Uterus (tissue), 4 donors: ENCODE data around the gene CAMK2G. TPM values are rescaled to one million over a fixed set of nuclear protein-coding genes. Genes with fewer than 3 reads are reported as not detected.

Experiments
- DNase-seq, 2 donors: peaks; one replicate each; pipeline ENCODE4 v3.0.0-alpha.2; 2019 to 2020
- H3K27ac ChIP-seq, 2 donors: fragments of 200-600 bp; sonication (generic); 1 replicate in 1 of 2; 2 replicates in 1 of 2; pipeline ENCODE4 v1.5.1; 2016 to 2018
- H3K27me3 ChIP-seq, 2 donors: fragments of 200-600 bp; sonication (generic); one replicate each; pipeline ENCODE4 v1.5.1; 2018 to 2019; ENCODE audit warnings: control low read depth in 1 of 2
- H3K36me3 ChIP-seq, 2 donors: fragments of 200-600 bp; sonication (generic); one replicate each; pipeline ENCODE4 v1.5.1; 2019; ENCODE audit warnings: control low read depth in 1 of 2
- H3K4me1 ChIP-seq, 2 donors: fragments of 200-600 bp; sonication (generic); one replicate each; pipeline ENCODE4 v1.5.1; 2018 to 2019; ENCODE audit warnings: control low read depth in 1 of 2
- H3K4me3 ChIP-seq, 2 donors: fragments of 200-600 bp; sonication (generic); 1 replicate in 1 of 2; 2 replicates in 1 of 2; pipeline ENCODE4 v1.5.1; 2018 to 2019; ENCODE audit warnings: mild to moderate bottlenecking in 1 of 2
- H3K9me3 ChIP-seq, 2 donors: fragments of 200-600 bp; sonication (generic); one replicate each; pipeline ENCODE4 v1.5.1; 2019; ENCODE audit warnings: control low read depth in 1 of 2
- POLR2A ChIP-seq, 2 donors: fragments of 450-650 bp; IDR thresholded peaks; one replicate each; pipeline ENCODE4 v1.6.1; 2016; ENCODE audit warnings: antibody characterized with exemption in 2 of 2, mild to moderate bottlenecking in 1 of 2, moderate library complexity in 1 of 2
- intact Hi-C: fragments of 100-400 bp; cut with DNase I; formaldehyde crosslinking; loops from one replicate; pipeline ENCODE4 v1.15.1; 2023; ENCODE audit warnings: low total_unique reads
- total RNA-seq, 4 donors: library from RNA; depleted of rRNA in 3 of 4; stranded (reverse); fragments of >200 nt in 3 of 4; gene quantifications; one replicate each; pipeline versions ENCODE4 v1.1.0 to v1.2.4, GENCODE V29; 2014 to 2023
- TF ChIP-seq, protein P1 (sequence below), 4 experiments: fragments of 200-600 bp in 2 of 4; fragments of 450-650 bp in 2 of 4; sonication (generic) in 2 of 4; IDR thresholded peaks; one replicate each; pipeline ENCODE4 v1.5.1; 2016 to 2019; ENCODE audit warnings: antibody characterized with exemption in 4 of 4, mild to moderate bottlenecking in 2 of 4, moderate library complexity in 1 of 4
- donor health status: DM: yes; HTN: yes; CAD: no.

CAMK2G gene
- total RNA-seq, 4 donors from 2014 or later = 17.9 to 79.9 (median 40.0) TPM

GRCh38 chr10:73917566-73918305 is 43.4 kb upstream of the CAMK2G start:
- Histone ChIP-seq H3K4me3 (no peak overlapping the region), H3K27ac (peak overlapping the region in 1 of 2 donors; percentile 16), H3K27me3 (no peaks in the 10 kb centered on the region), H3K36me3 (no peaks in the 10 kb centered on the region), H3K9me3 (no peaks in the 10 kb centered on the region), H3K4me1 (peaks cover 0 to 9% of the 10 kb centered on the region in 2 donors)
- no peak for TF ChIP-seq POLR2A (IDR thresholded peaks at IDR 0.05)
- TF ChIP-seq, protein P1, sequence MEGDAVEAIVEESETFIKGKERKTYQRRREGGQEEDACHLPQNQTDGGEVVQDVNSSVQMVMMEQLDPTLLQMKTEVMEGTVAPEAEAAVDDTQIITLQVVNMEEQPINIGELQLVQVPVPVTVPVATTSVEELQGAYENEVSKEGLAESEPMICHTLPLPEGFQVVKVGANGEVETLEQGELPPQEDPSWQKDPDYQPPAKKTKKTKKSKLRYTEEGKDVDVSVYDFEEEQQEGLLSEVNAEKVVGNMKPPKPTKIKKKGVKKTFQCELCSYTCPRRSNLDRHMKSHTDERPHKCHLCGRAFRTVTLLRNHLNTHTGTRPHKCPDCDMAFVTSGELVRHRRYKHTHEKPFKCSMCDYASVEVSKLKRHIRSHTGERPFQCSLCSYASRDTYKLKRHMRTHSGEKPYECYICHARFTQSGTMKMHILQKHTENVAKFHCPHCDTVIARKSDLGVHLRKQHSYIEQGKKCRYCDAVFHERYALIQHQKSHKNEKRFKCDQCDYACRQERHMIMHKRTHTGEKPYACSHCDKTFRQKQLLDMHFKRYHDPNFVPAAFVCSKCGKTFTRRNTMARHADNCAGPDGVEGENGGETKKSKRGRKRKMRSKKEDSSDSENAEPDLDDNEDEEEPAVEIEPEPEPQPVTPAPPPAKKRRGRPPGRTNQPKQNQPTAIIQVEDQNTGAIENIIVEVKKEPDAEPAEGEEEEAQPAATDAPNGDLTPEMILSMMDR (IDR thresholded peaks at IDR 0.05) = no peak
- intact Hi-C loops = no loop called here
- no peak for DNase-seq

DNA sequence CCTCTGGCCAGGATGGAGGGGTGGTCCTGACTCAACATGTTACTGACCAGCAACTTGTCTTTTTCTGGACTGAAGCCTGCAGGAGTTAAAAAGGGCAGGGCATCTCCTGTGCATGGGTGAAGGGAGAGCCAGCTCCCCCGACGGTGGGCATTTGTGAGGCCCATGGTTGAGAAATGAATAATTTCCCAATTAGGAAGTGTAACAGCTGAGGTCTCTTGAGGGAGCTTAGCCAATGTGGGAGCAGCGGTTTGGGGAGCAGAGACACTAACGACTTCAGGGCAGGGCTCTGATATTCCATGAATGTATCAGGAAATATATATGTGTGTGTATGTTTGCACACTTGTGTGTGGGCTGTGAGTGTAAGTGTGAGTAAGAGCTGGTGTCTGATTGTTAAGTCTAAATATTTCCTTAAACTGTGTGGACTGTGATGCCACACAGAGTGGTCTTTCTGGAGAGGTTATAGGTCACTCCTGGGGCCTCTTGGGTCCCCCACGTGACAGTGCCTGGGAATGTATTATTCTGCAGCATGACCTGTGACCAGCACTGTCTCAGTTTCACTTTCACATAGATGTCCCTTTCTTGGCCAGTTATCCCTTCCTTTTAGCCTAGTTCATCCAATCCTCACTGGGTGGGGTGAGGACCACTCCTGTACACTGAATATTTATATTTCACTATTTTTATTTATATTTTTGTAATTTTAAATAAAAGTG is 42.6 kb upstream of the CAMK2G start:
- TF ChIP-seq, protein P1 (IDR thresholded peaks at IDR 0.05) = no peak
- no peak for TF ChIP-seq POLR2A (IDR thresholded peaks at IDR 0.05)
- Histone ChIP-seq H3K4me3 (no peak overlapping the region), H3K27ac (peak overlapping the region; percentile 1 to 16), H3K27me3 (no peaks in the 10 kb centered on the region), H3K9me3 (no peaks in the 10 kb centered on the region), H3K36me3 (no peaks in the 10 kb centered on the region), H3K4me1 (peaks cover 0 to 9% of the 10 kb centered on the region in 2 donors)
- intact Hi-C loops = no loop called here
- DNase-seq = no peak

DNA sequence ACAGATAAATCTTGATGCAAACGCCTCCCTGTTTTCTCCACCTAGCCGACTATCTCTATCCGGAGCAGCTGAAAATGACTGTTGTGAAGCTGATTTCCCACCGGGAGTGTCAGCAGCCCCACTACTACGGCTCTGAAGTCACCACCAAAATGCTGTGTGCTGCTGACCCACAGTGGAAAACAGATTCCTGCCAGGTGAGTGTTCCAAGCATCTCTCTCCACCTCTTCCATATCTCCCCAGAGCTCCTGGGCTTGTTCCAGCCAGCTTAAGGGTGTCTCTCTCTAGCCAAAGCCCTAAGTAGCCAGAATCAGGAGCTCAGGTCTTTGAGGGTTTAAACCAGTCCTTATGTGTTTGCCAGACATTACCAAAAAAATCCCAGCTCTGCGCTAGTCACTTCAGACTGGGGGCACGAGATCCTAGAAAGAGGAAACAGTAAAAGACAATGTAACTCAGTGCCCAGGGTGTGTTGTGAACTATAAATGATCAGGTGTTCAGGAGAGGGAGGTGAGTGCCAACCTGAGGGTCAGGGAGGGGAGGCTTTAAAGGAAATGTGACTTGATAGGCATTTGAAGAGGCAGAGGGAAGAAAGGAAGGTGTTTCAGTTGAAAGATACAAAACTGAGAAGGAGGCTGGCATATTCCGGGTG is 41.0 kb upstream of the CAMK2G start:
- DNase-seq = no peak
- intact Hi-C loops = no loop called here
- H3K4me3 ChIP-seq = no peak overlapping the region
- H3K27me3 ChIP-seq = no peaks in the 10 kb centered on the region
- H3K36me3 ChIP-seq = no peaks in the 10 kb centered on the region
- no peak for TF ChIP-seq POLR2A (IDR thresholded peaks at IDR 0.05)
- TF ChIP-seq, protein P1 (IDR thresholded peaks at IDR 0.05) = no peak
- no peaks in the 10 kb centered on the region for H3K9me3 ChIP-seq
- peak overlapping the region; percentile 47 to 59 for H3K27ac ChIP-seq
- H3K4me1 ChIP-seq = peaks cover 0 to 9% of the 10 kb centered on the region in 2 donors

- TF ChIP-seq POLR2A (IDR thresholded peaks at IDR 0.05) = no peak
- TF ChIP-seq, protein P1 (IDR thresholded peaks at IDR 0.05) = no peak
- no peak for DNase-seq
- Histone ChIP-seq H3K27ac (peak overlapping the region in 1 of 2 donors; percentile 16), H3K27me3 (no peaks in the 10 kb centered on the region), H3K9me3 (no peaks in the 10 kb centered on the region), H3K4me1 (no peaks in the 10 kb centered on the region), H3K4me3 (no peak overlapping the region), H3K36me3 (no peaks in the 10 kb centered on the region)
- intact Hi-C loops = no loop called here
These were observed 39.7 kb upstream of the CAMK2G start for GRCh38 chr10:73914036-73914435.
